T-helper 1 cell treated with Interleukin-12 subunit alpha and Interleukin-12 subunit beta and Interleukin-4 antibody, amounts not matched to agents 30 μg/mL and 1 μg/mL, for 36 hours (primary cell): ENCODE data around the gene POU6F2.
"Not testable (repeated sequence)": the region's sequence is repeated elsewhere in the genome, so short reads cannot be mapped to it uniquely, and the experiment has no call there.

ENCODE experiments used
- H3K27ac Mint-ChIP-seq: one replicate; pipeline ENCODE4 v1.8.0; 2021; ENCODE audit warnings: mild to moderate bottlenecking, mixed read lengths
- H3K27me3 Mint-ChIP-seq: one replicate; pipeline ENCODE4 v1.8.0; 2021; ENCODE audit warnings: low read depth, mixed read lengths
- H3K36me3 Mint-ChIP-seq: one replicate; pipeline ENCODE4 v1.8.0; 2021; ENCODE audit warnings: low read depth, mixed read lengths
- H3K4me1 Mint-ChIP-seq: one replicate; pipeline ENCODE4 v1.8.0; 2021; ENCODE audit warnings: low read depth, mixed read lengths
- H3K4me3 Mint-ChIP-seq: one replicate; pipeline ENCODE4 v1.8.0; 2021; ENCODE audit warnings: mild to moderate bottlenecking, moderate library complexity, mixed read lengths
- H3K9me3 Mint-ChIP-seq: one replicate; pipeline ENCODE4 v1.8.0; 2021; ENCODE audit warnings: mixed read lengths

The POU6F2 gene

DNA sequence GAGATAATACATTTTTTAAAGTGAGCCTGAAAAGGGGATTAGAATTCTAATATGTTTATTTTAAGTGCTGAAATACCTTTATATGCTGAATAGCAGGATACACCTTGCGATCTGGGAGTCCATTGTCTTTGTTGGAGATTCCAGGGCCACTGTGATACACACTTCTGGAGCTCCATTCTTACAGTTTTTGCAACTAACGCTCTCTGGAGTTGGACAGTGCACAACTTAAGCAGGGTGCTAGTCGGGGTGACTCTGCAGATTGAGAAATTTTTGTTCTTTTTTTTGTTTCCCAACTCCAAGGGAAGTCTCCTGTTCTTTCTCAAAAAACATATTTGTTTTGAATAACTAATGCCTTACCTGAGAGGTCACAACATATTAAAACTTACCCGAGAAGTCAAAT is 23.7 kb upstream of the POU6F2 start:
- no peaks in the 10 kb centered on the region for H3K36me3 Mint-ChIP-seq
- no peaks in the 10 kb centered on the region for H3K4me1 Mint-ChIP-seq
- peaks cover 5% of the 10 kb centered on the region for H3K27me3 Mint-ChIP-seq
- H3K27ac Mint-ChIP-seq, result no peak overlapping the region
- H3K9me3 Mint-ChIP-seq, result no peaks in the 10 kb centered on the region
- no peak overlapping the region for H3K4me3 Mint-ChIP-seq

DNA sequence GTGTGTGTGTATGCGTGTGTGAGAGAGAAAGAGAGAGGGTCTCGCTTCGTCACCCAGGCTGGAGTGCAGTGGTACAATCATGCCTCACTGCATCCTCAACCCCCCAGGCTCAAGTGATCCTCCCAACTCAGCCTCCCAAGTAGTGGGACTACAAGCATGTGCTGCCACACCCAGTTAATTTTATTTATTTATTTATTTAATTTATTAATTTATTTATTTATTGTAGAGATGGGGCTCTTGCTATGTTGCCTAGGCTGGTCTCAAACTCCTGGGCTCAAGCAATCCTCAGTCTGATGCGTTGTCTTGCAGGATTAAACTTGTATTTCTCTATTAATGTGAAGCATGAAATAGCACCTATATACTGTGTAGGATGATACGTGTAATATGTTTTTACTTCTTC is 21.8 kb upstream of the POU6F2 start:
- H3K36me3 Mint-ChIP-seq, result no peaks in the 10 kb centered on the region

DNA sequence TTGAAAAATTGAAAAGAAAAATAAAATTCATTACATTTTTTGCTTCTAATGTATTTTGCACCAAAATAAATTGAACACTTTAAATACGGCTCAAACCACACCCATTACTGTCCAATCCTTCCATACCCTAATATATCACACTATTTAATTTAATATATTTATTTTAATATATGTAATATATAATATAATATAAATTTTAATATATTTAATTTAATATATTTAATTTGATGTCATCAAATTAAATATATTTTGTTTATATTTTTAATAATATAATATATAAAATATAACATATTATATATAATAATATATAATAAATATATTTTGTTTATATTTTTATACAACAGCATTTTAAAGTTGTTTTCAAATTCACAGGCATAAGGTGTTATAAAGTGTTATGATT is 15.7 kb upstream of the POU6F2 start:
- no peaks in the 10 kb centered on the region for H3K36me3 Mint-ChIP-seq
- no peaks in the 10 kb centered on the region for H3K27me3 Mint-ChIP-seq
- H3K4me3 Mint-ChIP-seq, result no peak overlapping the region
- H3K9me3 Mint-ChIP-seq, result peaks cover 5% of the 10 kb centered on the region
- H3K27ac Mint-ChIP-seq, result no peak overlapping the region
- no peaks in the 10 kb centered on the region for H3K4me1 Mint-ChIP-seq

More for the DNA sequence above, 21.8 kb upstream of the POU6F2 start:
- Mint-ChIP-seq H3K27me3 (peaks cover 5% of the 10 kb centered on the region), H3K4me1 (no peaks in the 10 kb centered on the region), H3K4me3 (no peak overlapping the region), H3K9me3 (no peaks in the 10 kb centered on the region), H3K27ac (no peak overlapping the region)

- Mint-ChIP-seq H3K27ac (no peak overlapping the region), H3K4me1 (no peaks in the 10 kb centered on the region), H3K9me3 (peaks cover 5% of the 10 kb centered on the region), H3K27me3 (no peaks in the 10 kb centered on the region), H3K4me3 (no peak overlapping the region), H3K36me3 (no peaks in the 10 kb centered on the region)
These were observed 12.8 kb upstream of the POU6F2 start for GRCh38 chr7:38964921-38965320.

DNA sequence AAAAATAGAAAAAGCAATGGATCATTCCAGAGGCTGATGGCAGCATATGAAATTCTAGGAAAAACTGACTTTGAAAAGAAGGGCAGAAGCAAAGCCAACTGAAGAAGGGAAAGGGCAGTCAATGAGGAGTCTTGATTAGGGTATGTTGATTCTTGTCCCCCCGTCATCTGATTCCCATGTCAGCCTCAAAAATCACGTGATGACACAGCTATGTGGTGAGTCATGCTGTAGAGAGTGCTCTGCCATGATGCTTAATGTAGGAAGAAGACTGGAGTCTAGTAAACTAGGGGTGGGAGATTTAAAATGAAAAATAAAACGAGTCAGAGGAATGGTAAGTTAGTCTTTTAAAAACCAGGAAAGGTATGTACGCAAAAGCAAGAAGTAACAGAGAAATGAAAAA is 3.9 kb upstream of the POU6F2 start:
- Mint-ChIP-seq H3K4me3 (no peak overlapping the region), H3K9me3 (no peaks in the 10 kb centered on the region), H3K36me3 (no peaks in the 10 kb centered on the region), H3K4me1 (no peaks in the 10 kb centered on the region), H3K27ac (no peak overlapping the region), H3K27me3 (peaks cover 43% of the 10 kb centered on the region)

DNA sequence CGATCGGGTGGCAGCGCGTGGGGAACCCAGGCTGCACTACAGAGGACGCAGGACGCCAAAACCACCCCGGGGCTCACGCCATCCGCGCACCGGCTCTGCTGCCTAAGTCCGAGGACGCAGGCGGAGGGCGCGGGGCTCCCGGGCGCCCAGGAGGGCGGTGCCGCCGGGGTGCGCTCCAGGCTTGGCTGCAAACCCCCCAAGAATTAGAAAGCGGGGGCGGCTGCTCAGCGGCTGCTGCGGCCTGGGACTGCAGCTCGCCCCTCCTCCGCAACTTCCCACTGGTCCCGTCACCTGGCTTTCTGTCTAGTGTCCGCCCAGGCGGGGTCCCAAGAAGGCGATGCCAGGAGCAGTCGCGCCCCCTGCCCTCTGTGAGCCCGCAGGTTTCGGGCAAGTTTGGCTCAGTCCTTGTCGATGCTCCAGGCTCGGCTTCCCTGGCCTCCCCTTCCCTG is 1.7 kb upstream of the POU6F2 start:
- Mint-ChIP-seq H3K27ac (no peak overlapping the region), H3K4me3 (no peak overlapping the region), H3K36me3 (no peaks in the 10 kb centered on the region), H3K9me3 (no peaks in the 10 kb centered on the region), H3K27me3 (peaks cover 50% of the 10 kb centered on the region), H3K4me1 (no peaks in the 10 kb centered on the region)

DNA sequence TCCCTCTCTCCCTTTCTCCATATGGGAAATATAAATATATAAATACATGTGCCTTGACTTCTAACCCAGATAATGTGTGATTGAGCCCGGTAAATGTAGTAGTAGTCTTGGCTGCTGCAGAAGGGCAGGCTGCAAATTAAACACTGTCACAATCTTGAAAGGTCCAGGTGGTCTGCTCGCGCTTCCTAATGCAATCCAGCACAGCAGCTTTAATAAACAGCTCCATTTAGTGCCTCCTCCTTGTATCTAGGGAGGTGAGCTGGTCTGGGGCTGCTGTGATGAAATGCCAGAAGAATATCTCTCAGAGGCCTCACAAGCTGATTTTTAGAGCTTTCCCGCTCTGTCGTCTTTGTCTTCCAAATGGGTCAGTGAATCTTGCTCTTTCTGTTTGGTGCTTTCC is 782 bp downstream of the POU6F2 start:
- Mint-ChIP-seq H3K27me3 (peaks cover 54% of the 10 kb centered on the region), H3K27ac (no peak overlapping the region), H3K4me1 (no peaks in the 10 kb centered on the region), H3K4me3 (no peak overlapping the region), H3K36me3 (no peaks in the 10 kb centered on the region), H3K9me3 (no peaks in the 10 kb centered on the region)

DNA sequence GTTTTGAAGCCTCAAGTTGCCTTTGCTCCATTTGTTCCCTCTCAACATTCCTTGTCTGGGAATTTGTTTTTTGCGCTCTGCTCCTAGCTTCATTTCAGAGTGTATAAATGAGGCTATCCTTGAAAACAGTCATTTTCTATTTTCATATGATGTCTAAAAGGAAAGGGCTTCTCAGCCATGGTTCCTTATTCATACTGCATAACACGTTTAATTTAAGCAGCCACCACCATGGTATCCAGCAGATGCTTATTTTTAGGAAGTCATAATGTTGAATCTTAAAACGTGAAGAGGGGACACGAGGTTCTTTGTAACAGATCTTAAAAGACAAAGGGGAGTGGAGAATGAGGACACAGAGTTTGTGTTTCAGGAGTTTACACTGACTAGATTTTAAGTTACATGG is 14.5 kb downstream of the POU6F2 start:
- Mint-ChIP-seq H3K27me3 (no peaks in the 10 kb centered on the region), H3K36me3 (no peaks in the 10 kb centered on the region), H3K4me1 (no peaks in the 10 kb centered on the region), H3K27ac (no peak overlapping the region), H3K9me3 (no peaks in the 10 kb centered on the region), H3K4me3 (no peak overlapping the region)

DNA sequence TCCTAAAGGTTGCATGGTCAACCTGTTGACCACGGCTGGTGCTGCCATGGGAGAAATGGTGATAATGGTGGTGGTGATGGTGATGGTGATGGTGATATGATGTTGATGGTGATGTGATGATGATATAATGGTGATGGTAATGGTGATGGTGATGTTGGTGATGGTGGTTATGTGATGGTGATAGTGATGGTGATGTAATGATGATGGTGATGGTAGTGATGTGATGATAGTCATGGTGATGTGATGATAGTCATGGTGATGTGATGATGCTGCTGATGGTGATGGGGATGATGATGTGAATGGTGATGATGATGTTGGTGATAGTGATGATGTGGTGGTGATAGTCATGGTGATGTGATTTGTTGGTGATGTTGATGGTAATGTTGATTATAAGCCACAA is 23.9 kb downstream of the POU6F2 start:
- Mint-ChIP-seq H3K27ac (no peak overlapping the region), H3K4me1 (no peaks in the 10 kb centered on the region), H3K36me3 (no peaks in the 10 kb centered on the region), H3K27me3 (no peaks in the 10 kb centered on the region), H3K4me3 (no peak overlapping the region), H3K9me3 (no peaks in the 10 kb centered on the region)

DNA sequence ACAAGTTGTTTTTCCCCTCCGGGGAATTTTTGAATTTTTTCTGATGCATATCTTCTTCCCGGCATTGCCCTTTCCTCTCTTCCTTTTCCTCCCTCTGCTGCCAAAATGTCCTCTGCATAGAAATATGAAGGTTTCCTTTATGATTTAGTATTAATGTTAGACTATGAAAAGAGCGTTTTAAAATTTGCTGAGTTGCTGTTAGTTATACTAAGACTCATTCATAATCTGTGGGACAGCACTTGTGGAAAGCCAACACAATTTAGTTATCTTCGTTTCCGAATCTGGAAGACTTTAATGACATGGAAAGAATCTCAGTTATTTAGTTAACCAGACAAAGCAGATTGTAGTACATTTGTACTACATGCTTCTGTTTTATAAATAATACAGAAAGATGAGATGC is 25.0 kb downstream of the POU6F2 start:
- Mint-ChIP-seq H3K4me3 (no peak overlapping the region), H3K36me3 (no peaks in the 10 kb centered on the region), H3K27me3 (no peaks in the 10 kb centered on the region), H3K27ac (no peak overlapping the region), H3K4me1 (no peaks in the 10 kb centered on the region), H3K9me3 (no peaks in the 10 kb centered on the region)

DNA sequence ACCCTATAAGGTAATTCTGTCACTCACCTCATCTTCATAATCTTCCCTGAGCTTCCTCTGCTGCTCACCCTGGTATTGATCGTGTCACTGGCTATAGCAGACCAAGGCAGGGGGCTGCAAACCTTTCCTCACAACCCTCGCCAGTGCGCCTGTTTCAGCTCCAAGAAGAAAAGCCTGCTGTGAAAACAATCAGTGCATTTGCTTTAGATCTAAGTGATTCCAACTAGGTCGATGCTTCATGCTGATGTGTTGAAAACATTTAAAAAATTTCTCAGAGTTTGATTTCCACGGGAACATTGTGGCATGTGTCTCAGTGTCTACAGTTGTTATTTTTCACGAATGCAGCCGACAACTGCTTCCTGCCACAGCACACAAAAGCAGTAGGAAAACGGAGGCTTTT is 27.3 kb downstream of the POU6F2 start:
- H3K9me3 Mint-ChIP-seq, result no peaks in the 10 kb centered on the region
- no peak overlapping the region for H3K27ac Mint-ChIP-seq
- no peak overlapping the region for H3K4me3 Mint-ChIP-seq
- no peaks in the 10 kb centered on the region for H3K4me1 Mint-ChIP-seq
- H3K27me3 Mint-ChIP-seq, result no peaks in the 10 kb centered on the region
- no peaks in the 10 kb centered on the region for H3K36me3 Mint-ChIP-seq

DNA sequence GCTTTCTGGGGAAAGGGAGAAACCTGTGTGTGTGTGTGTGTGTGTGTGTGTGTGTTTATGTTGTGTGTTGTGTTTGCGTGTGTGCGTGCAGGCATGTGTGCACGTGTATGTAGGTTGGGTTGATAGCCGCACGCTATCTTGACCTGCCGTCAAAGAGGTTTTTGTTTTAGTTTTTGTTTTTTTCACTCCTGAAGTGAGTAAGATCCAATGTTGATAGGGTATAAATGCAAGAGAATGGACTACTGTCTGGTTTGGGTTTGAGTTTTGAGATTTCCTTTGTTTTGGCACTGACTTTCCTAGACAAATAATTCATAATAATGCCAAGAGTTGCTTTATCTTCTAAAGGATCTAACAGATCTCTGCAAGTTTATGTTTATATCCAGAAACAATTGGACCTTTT is 27.8 kb downstream of the POU6F2 start:
- Mint-ChIP-seq H3K36me3 (no peaks in the 10 kb centered on the region), H3K9me3 (no peaks in the 10 kb centered on the region), H3K4me3 (no peak overlapping the region), H3K4me1 (no peaks in the 10 kb centered on the region), H3K27me3 (no peaks in the 10 kb centered on the region), H3K27ac (no peak overlapping the region)

- not testable (repeated sequence) for H3K9me3 Mint-ChIP-seq, H3K27me3 Mint-ChIP-seq, H3K4me3 Mint-ChIP-seq, H3K27ac Mint-ChIP-seq, H3K36me3 Mint-ChIP-seq, H3K4me1 Mint-ChIP-seq
These were observed 35.6 kb downstream of the POU6F2 start for GRCh38 chr7:39013049-39013939.

- no peak overlapping the region for H3K4me3 Mint-ChIP-seq
- no peaks in the 10 kb centered on the region for H3K9me3 Mint-ChIP-seq
- H3K4me1 Mint-ChIP-seq, result no peaks in the 10 kb centered on the region
- H3K27ac Mint-ChIP-seq, result no peak overlapping the region
- H3K36me3 Mint-ChIP-seq, result no peaks in the 10 kb centered on the region
- H3K27me3 Mint-ChIP-seq, result no peaks in the 10 kb centered on the region
These were observed 38.9 kb downstream of the POU6F2 start for GRCh38 chr7:39016609-39017008.

- no peaks in the 10 kb centered on the region for H3K4me1 Mint-ChIP-seq
- no peaks in the 10 kb centered on the region for H3K36me3 Mint-ChIP-seq
- no peaks in the 10 kb centered on the region for H3K9me3 Mint-ChIP-seq
- H3K4me3 Mint-ChIP-seq, result no peak overlapping the region
- no peak overlapping the region for H3K27ac Mint-ChIP-seq
- H3K27me3 Mint-ChIP-seq, result no peaks in the 10 kb centered on the region
These were observed 39.7 kb downstream of the POU6F2 start for GRCh38 chr7:39017369-39017915.
